Right forelimb (tissue), 1 donor: ENCODE results near the gene QSOX2.

ENCODE experiments used
- DNase-seq: peaks from one replicate; pipeline ENCODE4 v3.0.0-alpha.2; 2018

The QSOX2 gene

DNA sequence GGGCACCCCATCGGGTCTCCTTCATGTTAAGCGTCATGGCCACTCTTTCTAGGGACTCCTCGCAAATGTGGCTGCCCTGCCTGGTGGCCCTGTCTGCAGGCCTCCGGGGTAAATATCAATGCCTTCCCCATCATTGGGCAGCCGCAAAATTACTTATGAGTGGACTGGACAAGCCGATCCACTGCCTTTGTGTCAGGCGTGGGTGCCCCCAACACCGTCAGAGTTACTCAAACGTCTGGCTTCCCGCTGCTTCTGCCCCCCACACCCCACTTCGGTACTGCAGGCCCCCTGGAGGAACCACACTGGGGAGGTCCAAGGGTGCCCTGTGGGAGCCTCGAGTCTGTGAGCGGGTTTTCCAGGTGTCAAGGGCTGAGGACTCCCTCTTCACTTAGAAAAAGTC lies 44.4 kb downstream of the QSOX2 start:
- DNase-seq, result no peak

DNA sequence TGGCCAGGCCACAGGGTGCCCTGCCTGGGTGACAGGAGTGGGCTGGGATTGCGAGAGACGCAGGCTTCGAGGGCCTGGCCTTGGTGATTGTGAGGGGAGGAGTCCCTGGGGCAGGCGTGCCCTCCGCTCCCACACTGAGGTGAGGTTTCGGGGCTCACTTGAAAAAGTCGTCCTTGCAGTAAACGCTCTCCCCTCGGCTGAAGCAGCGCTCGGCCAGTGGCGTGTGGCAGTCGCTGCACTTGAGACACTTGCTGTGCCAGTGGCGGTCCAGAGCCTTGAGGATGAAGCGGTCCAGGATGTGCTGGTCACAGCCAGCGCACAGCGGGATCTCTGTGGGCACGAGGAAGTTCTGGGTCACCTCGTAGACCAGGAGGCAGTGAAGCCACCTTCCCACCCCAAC lies 45.2 kb downstream of the QSOX2 start:
- no peak for DNase-seq

- DNase-seq, result no peak
Measured at GRCh38 chr9:136199391-136200288, 46.0 kb downstream of the QSOX2 start.

- no peak for DNase-seq
Measured at GRCh38 chr9:136198605-136199083, 47.0 kb downstream of the QSOX2 start.

DNA sequence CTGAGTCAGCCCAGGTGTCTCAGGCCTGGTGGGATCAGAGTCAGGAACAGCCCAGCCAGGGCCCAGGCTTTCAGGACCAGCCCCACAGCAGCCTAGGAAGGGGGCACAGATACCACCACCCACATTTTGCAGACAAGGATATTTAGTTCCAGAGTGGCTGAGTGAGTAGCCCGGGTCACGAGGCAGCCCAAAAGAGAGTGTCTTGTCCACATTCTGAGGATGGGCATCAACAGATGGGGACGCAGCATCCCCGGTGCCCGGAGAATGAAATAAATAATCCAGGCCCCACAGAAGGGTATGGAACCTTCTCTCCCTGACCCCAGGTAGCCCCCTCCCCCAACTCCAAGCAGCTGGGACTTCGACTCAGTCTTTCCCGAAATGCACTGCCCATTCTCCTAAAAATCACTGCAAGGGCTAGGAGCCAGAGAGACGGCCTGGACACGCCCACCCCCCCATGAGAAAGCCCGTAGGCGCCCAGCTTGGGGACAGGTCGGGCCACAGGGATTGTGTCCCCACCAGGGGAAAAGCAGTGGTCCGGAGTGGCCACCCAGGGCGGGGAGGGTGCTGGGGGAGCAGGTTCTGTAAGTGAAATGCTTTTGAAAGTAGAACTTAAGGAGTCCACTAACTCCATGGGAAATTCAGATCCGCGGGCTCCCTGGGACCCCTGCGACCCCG lies 47.5 kb downstream of the QSOX2 start:
- no peak for DNase-seq

DNA sequence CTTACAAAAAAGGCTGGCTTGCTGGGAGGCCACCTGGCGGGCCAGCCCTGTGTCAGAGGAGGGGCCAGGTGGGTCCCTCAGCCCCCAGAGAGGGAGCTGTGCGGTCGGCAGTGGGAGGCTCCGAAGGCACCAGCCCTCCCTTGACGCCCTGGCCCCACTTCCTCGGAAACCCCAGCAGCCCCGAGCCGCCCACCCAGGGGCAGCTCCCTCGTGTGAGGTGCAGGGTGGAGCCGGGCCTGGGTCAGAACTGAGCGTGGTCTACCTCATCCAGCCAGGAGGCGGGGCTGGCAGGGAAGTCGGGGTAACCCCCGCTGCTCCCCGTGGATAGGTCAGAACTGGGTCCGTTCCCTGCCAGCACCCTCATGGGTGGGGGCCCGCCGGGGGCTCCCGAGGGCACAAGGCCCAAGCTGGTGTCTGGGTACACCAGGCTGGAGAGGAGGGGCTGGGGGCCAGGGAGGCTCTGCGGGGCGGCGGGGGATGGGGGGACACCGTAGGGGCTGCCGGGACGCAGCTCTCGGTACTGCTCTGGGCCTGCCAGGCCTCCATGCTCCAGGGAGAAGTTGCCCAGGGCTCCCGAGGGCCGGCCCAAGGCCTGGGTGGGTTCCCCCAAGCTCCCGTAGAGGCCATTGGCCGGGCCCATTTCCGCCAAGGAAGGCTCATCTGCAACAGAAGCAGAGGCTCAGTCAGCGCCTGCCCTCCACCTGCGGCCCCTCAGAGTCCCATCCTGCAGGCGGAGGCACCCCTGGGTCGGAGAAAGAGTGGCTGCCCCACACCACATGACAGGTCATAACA lies 48.3 kb downstream of the QSOX2 start:
- no peak for DNase-seq

GRCh38 chr9:136196404-136197083 lies 49.1 kb downstream of the QSOX2 start:
- DNase-seq, result no peak

DNA sequence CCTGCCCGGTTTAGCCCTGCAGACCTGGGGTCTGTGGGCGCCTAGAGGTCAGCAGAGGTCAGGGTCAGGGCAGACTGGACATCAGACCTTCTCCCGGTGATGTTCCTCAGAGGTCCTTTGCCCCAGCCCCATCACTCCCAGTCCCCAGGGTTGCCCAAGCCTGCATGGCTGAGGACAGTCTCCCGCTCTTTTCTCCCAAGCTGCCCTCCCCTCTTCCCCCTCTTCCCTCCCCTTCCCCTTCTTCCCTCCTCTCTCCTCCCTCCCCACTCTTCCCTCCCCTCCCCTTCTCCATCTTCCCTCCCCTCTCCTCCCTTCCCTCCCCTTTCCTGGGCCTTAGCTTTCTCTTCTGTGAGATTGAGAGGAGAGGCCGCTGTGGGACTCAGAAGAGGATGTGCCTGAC lies 51.1 kb downstream of the QSOX2 start:
- no peak for DNase-seq

DNA sequence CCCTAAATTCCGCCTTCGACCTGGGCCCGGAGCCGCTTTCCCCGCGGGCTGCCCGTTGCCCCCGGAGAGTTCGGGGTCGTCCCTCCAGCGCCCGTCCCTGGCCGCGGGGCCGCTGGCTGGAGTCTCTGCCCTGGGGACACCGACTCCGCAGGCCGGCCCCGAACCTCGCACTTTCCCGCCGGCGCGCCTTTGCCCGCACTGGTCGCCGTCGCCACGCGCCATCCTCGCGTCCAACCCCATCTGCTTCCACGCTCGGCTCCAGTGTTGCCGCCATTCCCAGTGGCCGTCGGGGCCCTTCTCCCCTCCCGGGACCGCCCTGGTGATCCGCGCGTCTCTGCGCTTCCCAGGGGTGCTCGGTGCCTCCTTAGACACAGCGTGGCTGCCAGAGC lies 51.7 kb downstream of the QSOX2 start:
- DNase-seq, result no peak

- DNase-seq, result no peak
Measured at GRCh38 chr9:136193127-136193890, 52.3 kb downstream of the QSOX2 start.

DNA sequence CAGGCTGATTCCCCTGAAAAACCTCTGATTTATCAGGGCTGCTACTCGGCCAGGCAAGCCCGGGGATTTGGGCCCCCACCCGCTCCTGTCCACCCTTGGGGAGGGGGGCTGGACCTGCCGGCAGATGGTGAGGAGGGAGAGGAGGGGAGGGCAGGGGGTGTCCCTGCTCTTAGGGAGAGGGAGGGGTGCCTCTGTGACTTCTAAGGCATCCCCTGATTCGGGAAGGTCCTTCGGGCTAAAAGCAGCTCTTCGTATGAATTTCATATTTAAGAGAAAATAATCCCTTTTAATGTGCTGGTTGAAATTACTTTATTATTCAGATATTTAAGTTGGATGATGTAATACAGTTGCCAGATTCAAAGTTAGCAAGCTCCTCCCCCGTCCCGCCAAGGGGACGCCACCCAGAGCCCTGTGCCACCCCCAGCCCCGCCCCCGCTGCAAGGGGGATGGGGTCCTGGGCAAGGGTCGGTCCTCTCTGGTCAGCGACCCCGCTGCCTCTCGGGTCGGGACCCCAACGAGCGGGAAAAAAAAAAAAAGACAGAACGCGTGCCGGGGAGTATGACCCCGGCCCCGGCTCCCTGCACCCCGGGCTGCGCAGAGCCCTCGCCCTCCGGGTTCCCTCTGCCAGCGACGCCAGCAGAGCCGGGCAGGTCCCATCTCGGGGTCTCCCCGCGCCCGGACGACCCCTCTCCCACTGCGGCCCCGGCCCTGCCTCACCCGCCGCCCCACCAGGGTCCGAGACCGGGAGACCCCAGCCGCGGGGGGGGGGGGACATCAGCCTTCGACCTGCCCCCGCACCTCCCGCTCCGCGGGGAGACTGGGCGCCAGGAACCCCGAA lies 53.1 kb downstream of the QSOX2 start:
- no peak for DNase-seq

DNA sequence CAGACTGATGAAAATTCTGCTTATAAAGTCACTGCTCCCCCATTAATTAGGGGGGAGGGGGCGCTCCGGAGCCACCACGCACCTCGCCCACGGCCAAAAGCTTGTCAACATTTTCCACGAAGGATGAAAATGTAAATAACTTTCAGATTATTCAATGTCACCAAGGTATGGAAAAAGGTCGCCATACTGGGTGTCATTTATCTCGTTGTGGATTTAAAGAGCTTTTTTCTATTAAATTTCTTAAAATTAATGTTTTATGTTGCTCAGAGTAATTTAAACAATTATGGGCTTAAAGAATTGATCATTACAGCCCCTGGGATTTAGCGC lies 53.7 kb downstream of the QSOX2 start:
- DNase-seq, result no peak

DNA sequence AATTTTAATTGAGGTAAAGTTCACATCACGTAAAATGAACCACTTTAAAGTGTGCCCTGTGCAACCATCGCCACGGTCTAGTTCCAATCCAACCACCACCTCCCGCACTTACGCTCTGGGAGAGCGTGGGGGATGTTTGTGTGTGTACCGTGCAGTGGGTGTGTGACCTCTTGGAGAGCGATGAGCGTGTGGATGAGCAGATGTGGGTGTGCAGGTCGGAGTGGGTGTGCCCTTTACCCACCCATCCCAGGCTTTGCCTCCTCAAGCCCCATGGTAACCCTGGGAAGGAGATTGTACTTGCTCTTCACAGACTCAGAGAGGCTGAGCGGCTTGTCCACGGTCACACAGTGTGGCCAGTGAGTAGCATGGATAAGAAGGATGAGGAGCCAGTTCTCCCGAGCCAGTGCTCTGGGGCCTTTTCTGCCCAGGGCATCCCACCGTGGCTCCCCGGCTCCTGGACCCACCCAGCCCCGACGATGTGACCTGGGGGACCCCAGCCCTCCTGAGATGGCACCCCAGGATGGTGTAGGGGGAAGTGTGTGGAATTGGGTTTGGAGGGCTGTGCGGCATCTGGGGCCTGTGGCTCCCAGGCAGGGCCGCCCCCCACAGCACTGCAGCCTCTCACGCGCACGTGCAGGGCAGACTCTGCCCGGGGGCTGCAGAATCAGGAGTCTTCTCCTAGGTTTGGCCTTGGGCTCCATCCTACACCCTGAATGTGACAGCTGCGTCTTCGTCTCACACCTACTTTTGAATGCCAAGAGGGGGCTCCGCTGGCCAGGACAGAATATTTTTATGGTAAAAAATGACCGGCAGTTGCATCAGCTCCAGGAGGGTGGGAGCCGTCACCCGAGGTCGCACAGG lies 54.3 kb downstream of the QSOX2 start:
- DNase-seq, result no peak

GRCh38 chr9:136190656-136191055 lies 55.0 kb downstream of the QSOX2 start:
- no peak for DNase-seq

DNA sequence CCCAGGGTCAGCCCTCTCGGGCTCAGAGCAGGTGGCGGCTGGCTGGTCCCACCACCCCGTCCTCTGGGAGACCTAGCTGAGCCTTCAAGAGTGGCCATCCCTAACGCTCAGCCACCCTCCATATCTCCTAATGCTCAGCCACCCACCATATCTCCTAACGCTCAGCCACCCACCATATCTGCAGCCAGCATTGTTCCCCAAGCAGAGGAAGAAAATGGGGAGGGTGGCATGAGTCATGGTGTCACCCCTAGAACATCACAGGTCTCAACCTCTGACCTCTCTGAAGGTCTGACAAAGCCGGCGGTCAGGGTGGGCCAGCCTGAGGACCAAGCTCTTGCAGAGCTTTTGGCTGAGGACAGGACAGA lies 55.4 kb downstream of the QSOX2 start:
- no peak for DNase-seq

GRCh38 chr9:136189394-136190236 lies 56.0 kb downstream of the QSOX2 start:
- no peak for DNase-seq

DNA sequence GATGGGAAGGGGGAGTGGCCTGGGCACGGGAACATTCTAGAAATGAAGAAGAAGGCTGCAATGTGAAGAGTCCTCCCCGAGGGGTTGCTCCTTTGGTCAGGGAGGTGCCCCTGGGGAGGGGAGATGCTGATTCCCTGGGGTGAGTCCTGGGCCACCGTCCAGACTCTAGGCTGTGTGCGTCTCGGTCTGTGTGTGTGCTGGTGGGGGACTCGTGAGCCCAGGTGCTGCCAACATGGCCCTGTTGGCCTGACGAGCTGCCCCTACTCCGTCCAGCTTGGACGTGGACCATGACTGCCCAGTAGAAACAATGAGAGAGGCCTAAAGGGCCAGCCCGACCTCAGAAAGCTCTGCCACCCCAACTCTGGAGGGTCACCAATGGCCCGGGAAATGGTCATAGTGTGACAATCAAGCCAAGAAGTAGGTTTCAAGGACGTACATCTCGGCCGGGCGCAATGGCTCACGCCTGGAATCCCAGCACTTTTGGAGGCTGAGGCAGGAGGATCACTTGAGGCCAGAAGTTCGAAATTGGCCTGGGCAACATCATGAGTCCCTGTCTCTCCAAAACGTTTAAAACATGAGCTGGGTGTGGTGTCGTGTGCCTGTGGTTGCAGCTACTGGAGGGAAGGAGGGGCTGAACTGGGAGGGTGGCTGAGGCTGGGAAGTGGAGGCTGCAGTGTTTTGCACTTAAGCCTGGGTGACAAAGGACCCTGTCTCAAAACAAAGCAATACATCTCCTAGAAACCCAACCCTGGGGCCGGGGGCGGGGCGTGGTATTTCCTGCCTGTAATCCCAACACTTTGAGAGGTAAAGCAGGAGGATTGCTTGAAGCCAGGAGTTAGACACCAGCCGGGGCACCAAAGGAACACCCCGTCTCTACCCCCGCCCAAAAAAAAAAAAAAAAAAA lies 57.7 kb downstream of the QSOX2 start:
- DNase-seq, result no peak

DNA sequence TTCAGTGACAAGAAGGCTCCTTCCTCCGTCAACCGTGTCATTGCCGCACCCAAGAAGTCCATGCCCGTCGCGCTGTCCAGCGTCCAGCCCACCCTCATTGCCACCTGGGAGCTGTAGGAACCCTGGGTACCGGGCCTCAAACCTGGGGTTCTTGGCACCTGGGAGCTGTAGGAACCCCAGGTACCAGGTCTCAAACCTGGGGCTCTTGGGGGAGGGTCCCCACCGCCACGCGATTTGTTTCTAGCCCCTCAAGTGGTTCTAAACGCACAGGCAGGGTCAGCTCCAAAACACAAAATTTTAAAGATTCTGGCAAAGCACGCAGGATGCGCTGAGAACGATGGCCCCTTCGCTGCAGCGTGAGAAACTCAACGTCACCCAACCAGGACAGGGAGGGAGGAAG lies 58.4 kb downstream of the QSOX2 start:
- no peak for DNase-seq
